Measurements from ENCODE around the gene CTNNA3.

- TF ChIP-seq CTCF (IDR thresholded peaks at IDR 0.05 in 8 of 11, conservative IDR thresholded peaks at IDR 0.05 in 3 of 11) (no peak), POLR2A (IDR thresholded peaks at IDR 0.05) (no peak)
Measured at GRCh38 chr10:67221939-67222494, 474.0 kb downstream of the CTNNA3 start.

Measured in spleen (tissue), 7 donors.